ENCODE data around the gene FN3K. TPM values are rescaled to one million over a fixed set of nuclear protein-coding genes. Genes with fewer than 3 reads are reported as not detected.

FN3K gene
- total and polyA plus RNA-seq, 2 of the 8 experiments (the other 6 are each of a cell fraction or from before 2014, with no cell fraction given): 0.88 to 14.2 TPM

- Histone ChIP-seq H2BK20ac (ENCODE audit: low read length) (no peak overlapping the region), H2BK15ac (ENCODE audit: low read length) (no peak overlapping the region), H3K36me3 (ENCODE audit: control insufficient read depth in 2 of 4, insufficient read depth in 4 of 4, low read length in 3 of 4) (peaks cover 0 to 28% (median 15%) of the 10 kb centered on the region in 4 experiments; a peak in 7 of 8 replicates), H3K4me3 (ENCODE audit: extremely low read depth in 1 of 4, insufficient read depth in 2 of 4, low read depth in 3 of 4, low read length in 4 of 4) (no peak overlapping the region), H3K23me2 (ENCODE audit: low read depth, low read length) (no peaks in the 10 kb centered on the region), H2BK12ac (ENCODE audit: low read depth, low read length) (no peak overlapping the region), H2AK5ac (ENCODE audit: low read depth, low read length) (no peak overlapping the region), H3K23ac (ENCODE audit: insufficient read length) (no peak overlapping the region), H2BK120ac (replicated peaks; ENCODE audit: low read depth, low read length) (no peak overlapping the region), H4K20me1 (replicated peaks in 1 of 2; ENCODE audit: control insufficient read depth in 1 of 2, insufficient read depth in 2 of 2, low read length in 2 of 2) (no peaks in the 10 kb centered on the region), H3K9ac (replicated peaks in 1 of 4; ENCODE audit: extremely low read depth in 1 of 4, low read depth in 3 of 4, low read length in 3 of 4) (no peak overlapping the region), H3K79me2 (ENCODE audit: control insufficient read depth in 1 of 2, insufficient read depth in 2 of 2, low read length in 2 of 2) (no peaks in the 10 kb centered on the region), H3K56ac (replicated peaks; ENCODE audit: insufficient read length, low read depth, low read length) (no peak overlapping the region), H3K14ac (ENCODE audit: insufficient read length) (no peak overlapping the region), H4K5ac (ENCODE audit: insufficient read length, low read depth, low read length) (no peak overlapping the region), H3K27me3 (replicated peaks in 1 of 4; ENCODE audit: control insufficient read depth in 3 of 4, extremely low read depth in 1 of 4, insufficient read depth in 3 of 4, low read length in 3 of 4) (peaks cover 0 to 3% (median 0%) of the 10 kb centered on the region in 4 experiments; a peak in 1 of 7 replicates), H3K4me2 (ENCODE audit: insufficient read depth in 1 of 2, low read depth in 2 of 2, low read length in 2 of 2) (no peak overlapping the region), H2AFZ (ENCODE audit: low read length) (no peak overlapping the region), H3K4ac (replicated peaks; ENCODE audit: insufficient read length, low read depth, low read length) (no peak overlapping the region), H3K4me1 (replicated peaks in 1 of 4; ENCODE audit: control insufficient read depth in 3 of 4, insufficient read depth in 4 of 4, low read length in 3 of 4) (no peaks in the 10 kb centered on the region; a peak in 1 of 7 replicates), H3K18ac (ENCODE audit: extremely low read depth, low read length) (no peak overlapping the region), H3K79me1 (ENCODE audit: low read depth, low read length) (peaks cover 2% of the 10 kb centered on the region), H4K91ac (replicated peaks; ENCODE audit: insufficient read length, low read length) (no peak overlapping the region), H3K9me3 (ENCODE audit: insufficient read depth in 2 of 2, low read depth in 1 of 2, low read length in 1 of 2) (peaks cover 15 to 20% of the 10 kb centered on the region in 2 experiments), H4K8ac (ENCODE audit: extremely low read depth, insufficient read depth, low read length) (no peak overlapping the region), H3K27ac (ENCODE audit: low read depth, low read length) (no peak overlapping the region), H2BK5ac (ENCODE audit: low read depth, low read length) (no peak overlapping the region)
- ChIA-PET CTCF (ENCODE audit: partially characterized antibody) (interaction anchor here (2.0 kb wide), 1 partner anchor 9 kb away, joined by 4 read pairs; no protein-coding TSS in a partner anchor), POLR2A (ENCODE audit: partially characterized antibody) (interaction anchor here (0.7 to 1.5 kb wide), 3 partner anchors 10 to 56 kb away, joined by 3 to 4 read pairs (median 4); no protein-coding TSS in a partner anchor)
- DNase-seq (ENCODE audit: low read depth in 1 of 2, low spot score in 2 of 2) (no peak), FAIRE-seq (no peak)
- 97% methylated on average over 10 of the region's 10 CpGs; no CpG with 5 or more reads in 1 of the 2 experiments for WGBS, 2 experiments (ENCODE audit: extremely low coverage in 1 of 2, insufficient coverage in 1 of 2, insufficient read length in 1 of 2, insufficient replicate concordance in 2 of 2, low coverage in 1 of 2, low lambda C conversion rate in 2 of 2, missing lambda C conversion rate in 1 of 2)
- TF ChIP-seq TAF7 (optimal IDR thresholded peaks at IDR 0.05; ENCODE audit: borderline replicate concordance, low read depth, low read length) (no peak), MAFK (IDR thresholded peaks at IDR 0.05; ENCODE audit: low read depth, low read length) (no peak), BRCA1 (IDR thresholded peaks at IDR 0.05; ENCODE audit: low read depth, low read length) (no peak), EZH2 (IDR thresholded peaks at IDR 0.05; ENCODE audit: low read depth, low read length, severe bottlenecking) (no peak), GTF2F1 (IDR thresholded peaks at IDR 0.05; ENCODE audit: borderline replicate concordance, low read depth, low read length) (no peak), SAP30 (IDR thresholded peaks at IDR 0.05; ENCODE audit: insufficient read depth, insufficient replicate concordance, low read length) (no peak), SRF (IDR thresholded peaks at IDR 0.05; ENCODE audit: low read depth, low read length) (no peak), RAD21 (IDR thresholded peaks at IDR 0.05 in 1 of 2, conservative IDR thresholded peaks at IDR 0.05 in 1 of 2; ENCODE audit: low read depth in 2 of 2, low read length in 2 of 2) (no peak), SIRT6 (IDR thresholded peaks at IDR 0.05; ENCODE audit: low read length) (no peak), SIX5 (IDR thresholded peaks at IDR 0.05; ENCODE audit: low read depth, low read length) (no peak), YY1 (IDR thresholded peaks at IDR 0.05; ENCODE audit: low read depth, low read length) (no peak)
These were observed 5.7 kb downstream of the FN3K start for GRCh38 chr17:82740906-82741759.

Data from H1 (cell line).